ENCODE measurements around the gene ACBD4. TPM values are rescaled to one million over a fixed set of nuclear protein-coding genes. Genes with fewer than 3 reads are reported as not detected.

Gene ACBD4
- total RNA-seq, 2 donors from 2014 or later: 21.5 to 27.9 TPM

- Histone ChIP-seq H3K4me1 (ENCODE audit: control insufficient read depth in 1 of 2, low read depth in 2 of 2) (peaks cover 29 to 43% of the 10 kb centered on the region in 2 donors), H3K36me3 (no peaks in the 10 kb centered on the region), H3K27ac (peak overlapping the region; percentile 57 to 62), H3K9me3 (no peaks in the 10 kb centered on the region), H3K4me3 (peak overlapping the region; percentile 58), H3K27me3 (replicated peaks; ENCODE audit: insufficient read depth) (no peaks in the 10 kb centered on the region)
- DNase-seq (ENCODE audit: low spot score) (no peak), ATAC-seq (ENCODE audit: insufficient number of reproducible peaks, low FRiP score, low read depth) (no peak)
- TF ChIP-seq CTCF (IDR thresholded peaks at IDR 0.05): no peak
These were observed 26.7 kb downstream of the ACBD4 start for GRCh38 chr17:45162025-45162687.

- no peak for TF ChIP-seq CTCF (IDR thresholded peaks at IDR 0.05)
- H3K36me3 ChIP-seq: no peaks in the 10 kb centered on the region
- ATAC-seq (ENCODE audit: insufficient number of reproducible peaks, low FRiP score, low read depth): no peak
- no peaks in the 10 kb centered on the region for H3K27me3 ChIP-seq (replicated peaks; ENCODE audit: insufficient read depth)
- no peak for DNase-seq (ENCODE audit: low spot score)
- no peaks in the 10 kb centered on the region for H3K9me3 ChIP-seq
- H3K27ac ChIP-seq: no peak overlapping the region
- H3K4me3 ChIP-seq: no peak overlapping the region
- H3K4me1 ChIP-seq (ENCODE audit: control insufficient read depth in 1 of 2, low read depth in 2 of 2): peaks cover 5 to 17% of the 10 kb centered on the region in 2 donors
These were observed 29.3 kb downstream of the ACBD4 start for GRCh38 chr17:45164734-45165269.

GRCh38 chr17:45168991-45169752 lies 33.7 kb downstream of the ACBD4 start:
- ATAC-seq (ENCODE audit: insufficient number of reproducible peaks, low FRiP score, low read depth) (no peak), DNase-seq (ENCODE audit: low spot score) (no peak)
- TF ChIP-seq CTCF (IDR thresholded peaks at IDR 0.05): no peak
- H3K4me3 ChIP-seq: no peak overlapping the region
- peak overlapping the region in 1 of 2 donors; percentile 100 for H3K27ac ChIP-seq
- peaks cover 13 to 36% of the 10 kb centered on the region in 2 donors for H3K4me1 ChIP-seq (ENCODE audit: control insufficient read depth in 1 of 2, low read depth in 2 of 2)
- no peaks in the 10 kb centered on the region for H3K9me3 ChIP-seq
- H3K27me3 ChIP-seq (replicated peaks; ENCODE audit: insufficient read depth): no peaks in the 10 kb centered on the region
- H3K36me3 ChIP-seq: no peaks in the 10 kb centered on the region

GRCh38 chr17:45170280-45170930 lies 34.9 kb downstream of the ACBD4 start:
- peak overlapping the region; percentile 97 to 100 for H3K27ac ChIP-seq
- no peak for TF ChIP-seq CTCF (IDR thresholded peaks at IDR 0.05)
- no peak for DNase-seq (ENCODE audit: low spot score)
- ATAC-seq (ENCODE audit: insufficient number of reproducible peaks, low FRiP score, low read depth): no peak
- peak overlapping the region; percentile 81 for H3K4me3 ChIP-seq
- H3K9me3 ChIP-seq: no peaks in the 10 kb centered on the region
- H3K27me3 ChIP-seq (replicated peaks; ENCODE audit: insufficient read depth): no peaks in the 10 kb centered on the region
- H3K36me3 ChIP-seq: no peaks in the 10 kb centered on the region
- peaks cover 13 to 36% of the 10 kb centered on the region in 2 donors for H3K4me1 ChIP-seq (ENCODE audit: control insufficient read depth in 1 of 2, low read depth in 2 of 2)

GRCh38 chr17:45170931-45171337 lies 35.4 kb downstream of the ACBD4 start:
- no peaks in the 10 kb centered on the region for H3K27me3 ChIP-seq (replicated peaks; ENCODE audit: insufficient read depth)
- H3K4me1 ChIP-seq (ENCODE audit: control insufficient read depth in 1 of 2, low read depth in 2 of 2): peaks cover 15 to 39% of the 10 kb centered on the region in 2 donors
- H3K27ac ChIP-seq: peak overlapping the region; percentile 97 to 100
- TF ChIP-seq CTCF (IDR thresholded peaks at IDR 0.05): no peak
- peak; percentile 51 for ATAC-seq (ENCODE audit: insufficient number of reproducible peaks, low FRiP score, low read depth)
- DNase-seq (ENCODE audit: low spot score): peak; percentile 65
- peak overlapping the region; percentile 81 for H3K4me3 ChIP-seq
- no peaks in the 10 kb centered on the region for H3K9me3 ChIP-seq
- H3K36me3 ChIP-seq: no peaks in the 10 kb centered on the region

Measured in thoracic aorta (tissue), 2 donors.